HG02798 (cell line): ENCODE measurements around the gene MED1.
"Not testable (repeated sequence)": the region's sequence is repeated elsewhere in the genome, so short reads cannot be mapped to it uniquely, and the experiment has no call there.

ENCODE experiments used
- ATAC-seq: cut with Tn5 transposase; IDR thresholded peaks from one replicate; pipeline ENCODE4 v1.9.1; 2021; ENCODE audit warnings: mild to moderate bottlenecking; ENCODE audit not compliant: unreplicated experiment, poor library complexity

Gene MED1

DNA sequence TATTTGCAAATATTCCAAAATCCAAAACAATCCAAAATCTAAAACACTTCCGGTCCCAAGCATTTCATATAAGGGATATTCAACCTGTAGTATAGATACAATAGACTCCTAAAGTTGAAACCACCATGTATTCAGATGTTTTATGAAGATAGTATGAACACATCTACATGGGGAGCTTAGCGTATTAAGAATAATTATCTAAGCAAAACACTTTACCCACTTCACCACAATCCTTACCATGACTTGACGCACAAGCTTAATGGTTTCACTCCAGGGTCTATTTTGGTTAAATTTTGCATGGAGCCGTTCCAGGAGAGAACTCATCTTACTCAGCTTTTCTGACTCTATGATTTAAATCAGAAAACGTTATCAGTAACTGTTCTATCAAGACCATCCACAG lies 3.5 kb downstream of the MED1 start:
- no peak for ATAC-seq

- ATAC-seq: no peak
Measured at GRCh38 chr17:39443326-39443725, 7.7 kb downstream of the MED1 start.

GRCh38 chr17:39439868-39440267 lies 11.2 kb downstream of the MED1 start:
- ATAC-seq: not testable (repeated sequence)

DNA sequence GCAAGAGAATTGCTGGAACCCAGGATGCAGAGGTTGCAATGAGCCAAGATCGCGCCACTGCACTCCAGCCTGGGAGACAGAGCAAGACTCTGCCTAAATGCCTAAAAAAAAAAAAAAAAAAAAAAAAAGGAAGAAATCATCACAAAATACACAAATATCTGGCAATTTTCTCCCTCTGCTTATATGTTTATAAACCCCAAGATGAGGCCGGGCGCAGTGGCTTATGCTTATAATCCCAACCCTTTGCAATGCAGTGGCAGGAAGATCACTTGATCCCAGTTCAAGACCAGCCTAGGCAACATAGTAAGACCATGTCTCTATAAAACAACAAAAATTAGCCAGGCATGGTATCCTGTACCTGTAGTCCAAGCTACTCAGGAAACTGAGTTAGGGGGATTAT lies 21.5 kb downstream of the MED1 start:
- no peak for ATAC-seq

DNA sequence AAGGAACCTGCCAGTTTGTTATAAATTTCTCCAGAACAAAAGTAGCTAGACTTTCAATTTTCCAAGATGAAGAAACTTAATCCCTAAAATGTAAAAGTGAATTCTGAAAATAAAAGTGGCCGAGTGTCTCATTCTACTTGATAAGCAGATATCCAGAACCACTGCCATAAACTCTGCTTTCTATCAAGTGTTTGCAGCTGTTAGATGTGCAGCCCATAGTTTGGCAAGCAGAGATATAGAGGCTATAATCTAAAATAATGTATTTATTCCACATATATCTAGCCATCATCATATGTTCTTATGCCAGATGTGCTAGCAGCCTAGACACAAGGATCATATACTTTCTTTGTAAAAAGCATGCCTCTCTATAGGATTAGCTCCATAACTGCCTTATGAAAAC lies 34.9 kb downstream of the MED1 start:
- no peak for ATAC-seq

GRCh38 chr17:39410279-39410678 lies 40.8 kb downstream of the MED1 start:
- ATAC-seq: no peak

DNA sequence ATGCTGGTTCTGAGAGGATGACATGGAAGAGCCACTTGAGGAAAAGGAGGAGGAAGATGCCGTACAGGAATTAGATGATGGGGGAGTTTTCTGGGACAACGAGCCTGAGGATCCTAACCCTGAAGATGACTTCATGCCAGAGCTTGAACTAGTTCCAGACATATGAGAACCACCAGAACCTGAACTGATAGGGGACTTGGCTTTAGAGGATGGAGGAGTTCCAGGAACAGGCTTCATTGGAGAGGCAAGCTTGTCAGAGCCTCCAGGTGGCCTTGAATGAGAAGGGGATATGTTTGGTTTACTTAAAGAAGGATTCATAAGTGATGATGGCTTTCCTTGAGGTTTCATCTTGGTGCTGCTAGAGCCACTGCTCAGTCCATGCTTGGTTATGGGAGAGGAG lies 42.7 kb downstream of the MED1 start:
- ATAC-seq: no peak

DNA sequence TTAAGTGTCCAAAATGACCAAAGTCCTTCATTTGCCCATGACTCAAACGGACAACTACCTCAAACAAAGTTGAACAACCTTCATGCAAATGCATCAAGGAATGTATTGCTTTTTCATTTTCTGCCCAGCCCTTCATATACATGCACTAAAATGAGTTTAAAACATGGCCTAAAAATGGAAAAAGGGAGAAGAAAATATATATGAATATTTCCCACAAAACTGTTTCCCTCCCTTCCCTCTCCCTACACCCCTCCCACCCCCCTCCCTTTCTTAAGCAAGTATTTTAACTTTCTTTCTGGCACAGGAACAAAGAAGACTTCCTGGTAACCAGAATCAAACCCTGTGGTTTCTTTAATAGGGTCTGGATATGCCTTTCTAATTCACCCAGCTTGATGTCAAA lies 44.1 kb downstream of the MED1 start:
- no peak for ATAC-seq

DNA sequence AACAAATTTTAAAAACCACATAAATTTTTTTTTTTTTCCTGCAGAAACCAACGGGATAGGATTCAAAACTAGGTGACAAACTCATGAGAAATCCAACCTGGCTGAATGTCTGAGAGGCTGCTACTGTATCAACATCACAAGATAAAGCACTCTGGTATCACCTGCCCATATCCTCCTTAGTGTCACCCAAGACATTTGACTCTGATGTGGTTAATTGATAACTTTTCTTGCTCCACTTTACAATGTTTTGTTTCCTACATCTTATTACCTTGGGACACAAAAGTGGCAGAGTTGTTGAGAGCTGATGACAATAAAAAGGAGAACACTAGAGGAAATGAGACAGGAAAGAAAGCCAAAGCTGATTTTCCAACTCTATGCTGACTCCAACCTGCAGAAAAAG lies 45.6 kb downstream of the MED1 start:
- no peak for ATAC-seq

DNA sequence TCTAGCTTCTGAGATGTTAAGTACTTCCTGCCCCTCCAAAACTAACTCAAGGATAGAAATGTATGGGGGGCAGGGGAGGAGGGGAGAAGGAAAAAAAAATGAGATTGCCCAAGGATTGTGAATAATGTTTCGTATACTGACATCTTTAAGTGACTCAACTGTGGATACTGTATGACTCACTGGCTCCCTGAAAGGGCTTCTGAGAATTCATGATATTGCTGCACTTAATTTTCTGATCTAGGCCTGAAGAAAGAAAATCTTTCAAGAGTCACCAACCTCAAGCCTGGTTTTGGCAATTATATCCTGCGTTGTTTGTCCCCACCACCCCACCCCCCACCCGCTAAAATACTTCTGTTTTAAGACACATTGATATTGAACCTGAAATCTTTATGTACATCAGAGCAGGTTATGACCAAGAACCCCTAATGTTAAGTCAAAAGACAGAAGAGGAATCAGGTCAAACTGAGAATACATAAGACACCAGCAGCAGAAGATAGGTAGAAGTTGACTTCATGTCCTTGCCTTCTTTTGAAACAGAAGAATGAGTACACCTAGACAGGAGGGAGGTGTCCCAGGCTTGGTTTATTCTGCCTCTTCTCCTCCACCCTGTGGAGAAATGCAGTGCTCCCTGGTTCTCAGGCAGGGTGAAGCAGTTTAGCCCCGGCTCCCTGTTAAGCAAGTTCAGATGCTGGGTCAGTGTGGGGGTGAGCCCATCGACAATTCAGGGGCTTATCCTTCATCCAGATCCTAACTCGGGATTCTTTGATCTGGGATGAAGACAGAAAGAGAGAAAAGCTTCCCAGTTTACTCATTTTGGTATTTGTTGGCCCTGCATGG lies 46.3 kb downstream of the MED1 start:
- no peak for ATAC-seq

- ATAC-seq: no peak
Measured at GRCh38 chr17:39402890-39403605, 48.0 kb downstream of the MED1 start.

GRCh38 chr17:39402244-39402889 lies 48.7 kb downstream of the MED1 start:
- ATAC-seq: peak; percentile 71

GRCh38 chr17:39401412-39402243 lies 49.4 kb downstream of the MED1 start, which contains the start of gene FBXL20:
Gene FBXL20, minus strand, starts transcription at chr17:39401626. Its CDS starts 224 bp downstream, at chr17:39401402.
- ATAC-seq: peak; percentile 76

DNA sequence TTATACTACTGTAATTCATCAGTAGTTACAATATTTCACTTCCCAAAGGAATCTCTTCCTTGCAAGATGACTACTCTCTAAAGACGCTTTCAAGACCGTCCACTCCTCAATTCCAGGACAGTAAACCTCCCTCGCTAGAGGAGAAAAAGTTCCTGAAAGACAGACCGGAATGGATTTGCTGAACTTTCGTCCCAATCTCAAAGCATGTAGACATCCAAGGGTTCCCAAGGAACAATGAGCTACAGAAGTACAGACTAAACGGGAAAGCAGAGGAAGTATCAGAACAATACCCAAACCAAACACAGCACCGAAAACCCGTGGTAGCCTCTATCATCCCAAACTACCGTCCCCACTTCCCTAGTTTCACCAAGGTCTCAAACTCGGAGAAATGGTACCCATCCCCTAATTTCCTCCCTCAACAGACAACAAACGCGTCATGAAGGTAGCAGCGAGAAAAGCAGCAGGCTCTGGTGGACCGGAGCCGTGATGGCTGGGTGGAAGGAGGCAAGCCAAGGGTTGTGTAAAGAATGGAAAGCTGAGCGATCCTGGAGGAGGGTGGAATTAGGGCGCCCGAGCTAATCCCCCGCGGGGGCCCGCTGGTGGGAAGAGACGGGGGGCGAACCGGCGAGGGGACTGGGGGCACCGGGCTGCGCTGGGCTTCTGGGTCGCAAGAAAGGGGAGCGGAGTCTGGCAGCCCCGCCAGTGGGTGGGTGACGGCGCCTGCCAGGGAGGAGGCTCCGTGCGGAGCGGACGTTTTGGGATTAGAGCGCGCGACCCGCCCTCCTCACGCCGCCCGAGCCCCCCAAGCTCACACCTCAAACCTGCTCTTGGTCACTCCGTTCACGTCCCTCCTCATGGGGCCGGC lies 50.3 kb downstream of the MED1 start:
- ATAC-seq: no peak

DNA sequence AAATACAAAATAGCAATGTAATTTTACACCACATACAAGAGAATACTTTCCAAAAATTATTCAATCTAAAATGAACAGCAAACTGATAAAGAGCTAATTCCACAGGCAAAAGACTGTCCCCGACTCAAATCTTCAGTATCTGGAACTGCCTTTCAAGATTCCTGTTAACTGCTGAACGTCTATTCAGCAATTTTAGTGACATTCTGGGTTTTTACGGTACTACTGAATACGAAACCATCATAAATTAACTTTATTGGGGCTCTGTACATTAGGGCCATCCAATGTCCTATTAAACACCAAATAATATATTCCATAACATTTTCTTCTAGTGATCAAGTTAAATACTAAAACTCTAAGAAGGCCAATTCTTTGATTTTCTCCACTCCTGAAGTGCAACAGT lies 51.3 kb downstream of the MED1 start:
- ATAC-seq: no peak

DNA sequence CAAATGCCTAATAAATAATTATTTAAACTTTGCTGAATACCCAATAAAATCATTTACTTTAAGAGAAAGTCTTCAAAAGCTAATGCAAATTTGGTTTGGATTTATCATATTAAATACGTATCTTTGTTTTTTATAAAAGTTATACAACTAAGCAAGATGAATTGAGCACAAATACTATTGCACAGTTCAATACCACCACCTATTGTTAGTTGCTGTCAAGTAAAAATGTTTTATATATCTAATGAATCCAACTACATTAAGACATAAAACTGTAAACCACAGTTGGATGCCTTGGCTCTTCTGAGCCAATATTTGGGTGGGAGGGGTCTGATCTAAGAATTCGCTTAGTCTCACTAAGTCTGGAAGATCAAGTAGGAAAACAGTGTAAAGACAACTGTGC lies 57.3 kb downstream of the MED1 start:
- no peak for ATAC-seq

GRCh38 chr17:39391448-39391847 lies 59.6 kb downstream of the MED1 start:
- ATAC-seq: no peak

DNA sequence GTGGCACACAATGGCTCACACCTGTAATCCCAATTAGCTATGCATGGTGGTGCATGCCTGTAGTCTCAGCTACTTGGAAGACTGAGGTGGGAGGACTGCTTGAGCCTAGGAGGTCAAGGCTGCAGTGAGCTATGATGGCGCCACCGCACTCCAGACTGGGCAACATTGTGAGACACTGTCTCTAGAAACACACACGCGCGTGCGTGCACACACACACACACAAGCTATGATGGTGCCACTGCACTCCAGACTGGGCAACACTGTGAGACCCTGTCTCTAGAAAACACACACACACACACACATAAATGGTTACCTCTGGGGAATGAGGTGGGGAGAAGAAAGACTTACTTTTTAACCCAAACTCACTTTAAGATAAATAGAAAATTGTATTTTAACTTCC lies 66.0 kb downstream of the MED1 start:
- no peak for ATAC-seq

GRCh38 chr17:39380144-39380543 lies 70.9 kb downstream of the MED1 start:
- no peak for ATAC-seq
